GM12873 (cell line): Measurements from ENCODE around the gene RAB8A.

ENCODE experiments used
- TF ChIP-seq, protein P1 (sequence below): IDR thresholded peaks from 2 replicates; pipeline ENCODE4 v1.5.1; 2012; ENCODE audit warnings: low read depth, mild to moderate bottlenecking, moderate library complexity, low read length, control low read depth; ENCODE audit not compliant: insufficient read depth; ENCODE audit errors: missing control alignments

The RAB8A gene

DNA sequence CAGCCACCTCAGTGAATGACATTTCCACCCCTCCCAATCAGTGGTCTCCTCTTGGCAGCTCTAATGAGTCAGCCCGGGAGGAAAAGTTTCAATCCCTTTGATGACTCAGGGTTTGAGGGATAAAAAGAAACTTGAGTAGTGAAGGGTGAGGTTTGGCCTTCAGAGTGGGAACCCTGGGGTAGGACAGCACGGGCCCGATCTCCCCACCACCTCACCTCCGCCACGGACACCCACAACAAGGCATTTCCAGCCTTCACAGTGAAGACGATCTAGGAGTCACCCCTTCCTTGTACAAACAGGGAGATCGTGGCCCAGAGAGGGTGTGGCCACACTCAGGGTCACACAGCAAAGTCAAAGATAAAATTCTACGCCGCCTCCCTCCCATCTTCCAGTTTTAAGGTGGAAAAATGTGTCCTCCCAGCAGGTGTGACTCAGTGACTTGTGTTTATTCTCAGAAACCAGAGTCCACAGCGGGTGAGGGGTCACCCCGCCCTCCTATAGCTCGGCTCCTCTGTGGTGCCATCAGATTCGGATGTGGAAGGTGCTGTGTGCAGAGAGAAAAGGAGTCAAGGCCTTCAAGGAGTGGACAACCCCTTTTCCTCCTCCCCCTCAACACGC is 49.4 kb downstream of the RAB8A start:
- TF ChIP-seq, protein P1, sequence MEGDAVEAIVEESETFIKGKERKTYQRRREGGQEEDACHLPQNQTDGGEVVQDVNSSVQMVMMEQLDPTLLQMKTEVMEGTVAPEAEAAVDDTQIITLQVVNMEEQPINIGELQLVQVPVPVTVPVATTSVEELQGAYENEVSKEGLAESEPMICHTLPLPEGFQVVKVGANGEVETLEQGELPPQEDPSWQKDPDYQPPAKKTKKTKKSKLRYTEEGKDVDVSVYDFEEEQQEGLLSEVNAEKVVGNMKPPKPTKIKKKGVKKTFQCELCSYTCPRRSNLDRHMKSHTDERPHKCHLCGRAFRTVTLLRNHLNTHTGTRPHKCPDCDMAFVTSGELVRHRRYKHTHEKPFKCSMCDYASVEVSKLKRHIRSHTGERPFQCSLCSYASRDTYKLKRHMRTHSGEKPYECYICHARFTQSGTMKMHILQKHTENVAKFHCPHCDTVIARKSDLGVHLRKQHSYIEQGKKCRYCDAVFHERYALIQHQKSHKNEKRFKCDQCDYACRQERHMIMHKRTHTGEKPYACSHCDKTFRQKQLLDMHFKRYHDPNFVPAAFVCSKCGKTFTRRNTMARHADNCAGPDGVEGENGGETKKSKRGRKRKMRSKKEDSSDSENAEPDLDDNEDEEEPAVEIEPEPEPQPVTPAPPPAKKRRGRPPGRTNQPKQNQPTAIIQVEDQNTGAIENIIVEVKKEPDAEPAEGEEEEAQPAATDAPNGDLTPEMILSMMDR, result no peak

DNA sequence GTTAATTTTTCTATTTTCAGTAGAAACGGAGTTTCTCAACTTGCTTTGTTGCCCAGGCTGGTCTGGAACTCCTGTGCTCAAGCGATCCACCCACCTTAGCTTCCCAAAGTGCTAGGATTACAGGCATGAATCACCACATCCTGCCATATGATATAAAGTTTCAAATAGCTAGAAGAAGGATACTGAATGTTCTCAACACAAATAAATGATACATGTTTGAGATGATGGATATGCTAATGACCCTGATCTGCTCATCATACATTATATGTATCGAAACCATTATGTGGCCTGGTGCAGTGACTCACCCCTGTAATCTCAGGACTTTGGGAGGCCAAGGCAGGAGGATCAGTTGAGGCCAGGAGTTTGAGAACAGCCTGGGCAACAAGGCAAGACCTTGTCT is 50.2 kb downstream of the RAB8A start:
- TF ChIP-seq, protein P1, result no peak

DNA sequence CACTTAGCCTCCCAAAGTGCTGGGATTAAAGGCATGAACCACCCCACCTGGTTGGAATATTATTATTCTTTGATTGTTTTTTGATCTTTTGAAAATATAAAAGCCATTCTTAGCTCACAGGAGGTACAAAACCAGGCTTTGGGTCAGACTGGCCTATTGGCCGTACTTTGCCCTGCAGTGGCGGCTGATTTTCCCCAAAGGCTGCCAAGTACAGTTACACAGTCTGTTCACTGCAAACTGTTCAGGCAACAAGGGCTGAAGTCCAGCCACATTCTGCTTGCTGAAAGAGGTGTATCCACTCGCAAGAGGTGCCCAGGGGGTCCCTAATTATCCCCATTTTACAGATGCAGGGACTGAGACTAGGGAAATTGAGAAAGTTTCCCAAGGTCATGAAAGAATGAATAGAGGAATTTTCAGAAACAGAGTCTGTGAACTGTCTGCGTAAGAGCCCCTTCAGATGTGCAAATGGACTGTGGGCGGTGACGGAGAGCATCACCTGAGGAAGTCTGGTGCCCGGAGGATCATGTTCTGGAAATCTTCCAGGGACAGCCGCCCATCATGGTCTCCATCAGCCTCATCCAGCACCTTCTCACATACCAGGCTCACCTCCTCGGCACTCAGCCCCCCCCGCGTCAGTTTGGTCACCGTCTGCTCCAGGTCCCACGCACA is 52.7 kb downstream of the RAB8A start:
- TF ChIP-seq, protein P1, result no peak

DNA sequence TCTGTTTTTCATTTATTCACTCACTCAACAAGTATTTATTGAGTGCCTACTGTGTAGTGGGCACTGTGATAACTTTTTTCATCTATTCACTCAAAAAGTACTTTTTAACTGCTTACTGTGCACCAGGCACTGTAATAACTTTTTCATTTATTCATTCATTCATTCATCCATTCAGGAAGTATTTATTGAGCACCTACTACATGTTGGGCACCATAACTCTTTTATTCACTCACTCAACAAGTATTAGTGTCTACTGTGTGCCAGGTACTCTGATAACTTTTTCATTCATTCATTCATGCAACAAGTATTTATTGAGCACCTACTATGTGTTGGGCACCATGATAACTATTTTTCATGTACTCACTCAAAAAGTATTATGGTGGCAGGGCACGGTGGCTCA is 54.7 kb downstream of the RAB8A start:
- TF ChIP-seq, protein P1, result no peak

DNA sequence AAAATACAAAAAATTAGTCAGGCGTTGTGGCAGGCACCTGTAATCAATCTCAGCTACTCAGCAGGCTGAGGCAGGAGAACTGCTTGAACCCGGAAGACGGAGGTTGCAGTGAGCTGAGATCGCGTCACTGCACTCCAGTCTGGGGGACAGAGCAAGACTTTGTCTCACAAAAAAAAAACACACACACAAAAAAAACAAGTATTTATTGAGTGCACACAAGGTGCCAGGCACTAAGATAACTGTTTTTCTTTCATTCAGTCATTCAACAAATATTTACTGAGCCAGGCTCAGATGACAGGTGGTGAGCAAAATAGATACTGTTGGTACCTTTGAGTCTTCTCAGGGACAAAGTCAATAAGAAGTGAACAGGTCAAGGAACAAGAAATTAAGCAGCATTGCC is 55.4 kb downstream of the RAB8A start:
- TF ChIP-seq, protein P1, result no peak

DNA sequence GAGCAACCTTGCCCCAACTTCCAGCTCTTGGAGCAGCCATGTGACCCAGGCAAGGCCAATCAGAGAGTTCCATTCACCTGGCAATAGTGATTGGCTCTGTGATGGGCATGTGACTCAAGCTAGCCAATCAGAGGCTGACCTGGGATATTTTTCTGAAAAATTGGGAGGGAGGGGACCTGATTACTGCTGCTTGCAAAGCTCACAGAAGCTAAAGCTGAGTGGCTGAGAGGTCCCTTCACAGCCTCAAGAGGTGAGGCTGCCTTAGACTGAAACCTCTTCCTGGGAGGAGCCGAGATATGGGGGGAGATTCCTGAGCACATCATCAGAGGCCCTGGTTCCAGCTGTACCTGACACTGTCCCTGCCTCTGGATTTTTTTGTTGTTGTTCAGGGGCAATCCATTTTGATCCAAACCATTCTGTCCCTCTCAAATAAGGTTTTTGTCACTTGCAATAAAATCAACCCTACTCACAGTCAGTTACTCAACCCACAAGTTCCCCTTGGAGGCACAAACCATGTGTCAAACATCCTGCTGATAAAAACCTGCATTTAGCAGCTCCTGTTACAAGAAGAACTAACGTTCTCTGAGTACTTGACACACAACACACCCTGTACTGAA is 56.9 kb downstream of the RAB8A start:
- TF ChIP-seq, protein P1, result no peak

DNA sequence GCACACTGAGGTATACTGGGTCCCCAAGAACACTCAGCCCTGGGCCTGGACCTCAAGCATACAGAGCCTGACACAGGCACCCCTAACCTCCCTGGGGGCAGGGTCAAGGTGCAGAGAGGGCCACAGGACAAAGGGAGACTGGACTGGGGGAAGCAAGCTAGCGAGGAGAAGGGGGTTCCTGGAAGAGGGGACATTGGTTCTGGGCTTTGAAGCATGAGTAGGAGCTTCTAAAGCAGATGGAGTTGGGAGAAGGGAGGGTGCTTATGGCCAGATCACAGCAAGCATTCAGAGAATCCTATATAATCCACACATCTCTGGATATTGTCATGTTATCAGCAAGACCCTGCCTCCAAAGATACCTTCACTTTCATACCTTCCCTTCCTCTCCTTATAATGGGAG is 58.4 kb downstream of the RAB8A start:
- TF ChIP-seq, protein P1, result no peak
